Measurements from ENCODE around the gene VTN.

DNA sequence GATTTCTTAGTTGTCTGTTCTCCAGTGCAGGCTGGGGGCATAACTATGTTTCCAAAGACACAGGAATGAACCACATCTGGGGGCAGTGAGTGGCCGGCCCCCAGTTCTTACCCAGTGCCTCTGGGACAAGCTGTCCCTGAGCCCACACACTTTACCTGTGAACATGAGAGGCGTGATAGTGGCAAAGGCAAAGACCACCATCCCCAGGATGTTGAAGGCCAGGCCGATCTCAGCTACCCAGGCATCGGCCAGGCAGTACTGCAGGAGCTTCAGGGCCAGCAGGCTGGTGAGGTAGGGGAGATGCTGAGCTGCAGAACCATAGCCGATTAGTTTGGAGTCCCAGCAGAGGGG, 34.3 kb upstream of the VTN start:
- TF ChIP-seq EZH2 (IDR thresholded peaks at IDR 0.05) (no peak), POLR2AphosphoS5 (IDR thresholded peaks at IDR 0.05; ENCODE audit: borderline replicate concordance, low read depth, low read length) (no peak), FOXP2 (optimal IDR thresholded peaks at IDR 0.05; ENCODE audit: control extremely low read depth, extremely low read length, insufficient read depth) (no peak)

Measured in SK-N-MC (cell line).